ENCODE results near the gene BIVM. TPM values are rescaled to one million over a fixed set of nuclear protein-coding genes. Genes with fewer than 3 reads are reported as not detected.

The BIVM gene
- total and polyA plus RNA-seq, 2 of the 4 experiments (the other 2 are of a cell fraction), result 7.2 to 12.2 TPM

DNA sequence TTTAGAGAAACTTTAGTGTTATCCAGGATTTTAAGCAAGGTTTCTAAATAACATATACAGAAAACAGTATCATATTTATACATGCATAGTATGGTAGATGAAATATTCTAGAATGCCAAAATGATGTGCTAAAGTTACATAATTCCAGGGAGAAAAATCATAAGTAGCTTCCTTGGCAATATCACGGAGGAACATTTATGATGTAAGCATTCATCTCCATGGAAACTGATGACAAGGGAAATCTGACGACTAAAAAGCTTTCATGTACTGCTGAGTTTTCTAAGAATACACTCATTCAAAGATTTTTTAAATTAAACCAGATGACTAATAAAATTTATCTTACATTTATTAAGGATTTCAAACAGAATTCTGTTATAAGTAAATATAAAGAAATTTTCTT lies 30.0 kb upstream of the BIVM start:
- Histone ChIP-seq H4K8ac (ENCODE audit: low read depth in 2 of 2, low read length in 2 of 2) (no peak overlapping the region), H3K56ac (ENCODE audit: extremely low read depth, insufficient read depth, low read length) (no peak overlapping the region), H3K36me3 (ENCODE audit: control insufficient read depth, insufficient read depth, low read length) (0 out of 2 replicates have a peak, but pooled peaks cover 3% of the 10 kb centered on the region), H2BK20ac (ENCODE audit: low read depth, low read length) (no peak overlapping the region), H4K20me1 (ENCODE audit: insufficient read depth, low read length) (no peaks in the 10 kb centered on the region; the same call in 1 of the 2 replicates), H3K27ac (ENCODE audit: insufficient read depth, low read length) (no peak overlapping the region), H4K5ac (ENCODE audit: low read depth, low read length) (no peak overlapping the region), H3K18ac (ENCODE audit: low read depth, low read length) (no peak overlapping the region), H2BK15ac (ENCODE audit: low read depth, low read length) (no peak overlapping the region), H3K23ac (ENCODE audit: low read depth, low read length) (no peak overlapping the region), H3K79me1 (ENCODE audit: low read depth in 1 of 2, low read length in 2 of 2) (peaks cover 13 to 26% of the 10 kb centered on the region in 2 experiments), H3K14ac (replicated peaks; ENCODE audit: low read depth, low read length) (no peak overlapping the region), H2BK5ac (ENCODE audit: low read depth, low read length, poor library complexity, severe bottlenecking) (no peak overlapping the region), H4K91ac (ENCODE audit: insufficient read depth, low read depth, low read length) (no peak overlapping the region), H2AK5ac (ENCODE audit: low read depth, low read length) (no peak overlapping the region), H3K9me3 (ENCODE audit: control insufficient read depth, insufficient read depth, low read length) (no peaks in the 10 kb centered on the region), H3K9me1 (ENCODE audit: insufficient read depth, low read length) (peaks cover 4% of the 10 kb centered on the region; the same call in 1 of the 2 replicates), H2BK120ac (ENCODE audit: low read depth, low read length) (no peak overlapping the region), H3K9ac (ENCODE audit: low read depth, low read length) (no peak overlapping the region), H2AK9ac (replicated peaks; ENCODE audit: low read depth, low read length, poor library complexity) (no peak overlapping the region), H3K4me2 (ENCODE audit: low read depth, low read length) (no peak overlapping the region), H3K4ac (ENCODE audit: low read depth, low read length) (no peak overlapping the region), H2AFZ (replicated peaks; ENCODE audit: low read length, poor library complexity) (no peak overlapping the region), H3K4me1 (ENCODE audit: control insufficient read depth, insufficient read depth, low read length) (0 out of 2 replicates have a peak, but pooled peaks cover 2% of the 10 kb centered on the region), H3K4me3 (ENCODE audit: insufficient read depth, low read depth, low read length) (no peak overlapping the region), H3K27me3 (ENCODE audit: control insufficient read depth, insufficient read depth, low read length) (no peaks in the 10 kb centered on the region)
- no TSS peak for BruUV-seq (replicated peaks)
- ChIA-PET CTCF (interaction anchor here (0.7 to 1.8 kb wide), 4 partner anchors 20 to 173 kb away, joined by 3 to 6 read pairs (median 4); no protein-coding TSS in a partner anchor), POLR2A (ENCODE audit: unreplicated experiment) (no interaction called here)
- in situ Hi-C loops (cut with MboI; ENCODE audit: low sequenced_read_pairs) (no loop called here), dilution Hi-C loops (cut with HindIII; ENCODE audit: low sequenced_read_pairs, unreplicated experiment) (no loop called here), intact Hi-C loops (cut with micrococcal nuclease) (no loop called here)
- DNase-seq (no peak), ATAC-seq (ENCODE audit: low read depth) (no peak)
- TF ChIP-seq MAFK (IDR thresholded peaks at IDR 0.05; ENCODE audit: low read depth, low read length) (0 out of 2 replicates have a peak, but pooled peaks have one; percentile 5), CTCF (conservative IDR thresholded peaks at IDR 0.05; ENCODE audit: low read depth, low read length) (no peak)
- WGBS, 2 experiments (ENCODE audit: extremely low coverage in 2 of 2, insufficient read length in 1 of 2), result no CpG with 5 or more reads among the region's 2 CpGs
